Ovary (tissue), 9 donors: ENCODE measurements around the gene PPM1H. TPM values are rescaled to one million over a fixed set of nuclear protein-coding genes. Genes with fewer than 3 reads are reported as not detected.
"Not testable (repeated sequence)": the region's sequence is repeated elsewhere in the genome, so short reads cannot be mapped to it uniquely, and the experiment has no call there.

Experiments
- DNase-seq, 5 donors: peaks; one replicate each; pipeline ENCODE4 v3.0.0-alpha.2; 2019 to 2020
- H3K27ac ChIP-seq, 2 donors: fragments of 200-600 bp; one replicate each; pipeline versions ENCODE4 v1.5.1 to v1.8.0; 2019 to 2022
- H3K27me3 ChIP-seq: fragments of 200-600 bp; one replicate; pipeline ENCODE4 v1.8.0; 2022
- H3K36me3 ChIP-seq: fragments of 200-600 bp; sonication (generic); one replicate; pipeline ENCODE4 v1.5.1; 2019
- H3K4me1 ChIP-seq: one replicate; pipeline ENCODE4 v1.8.1; 2013; ENCODE audit warnings: mild to moderate bottlenecking, moderate library complexity; ENCODE audit not compliant: insufficient read depth
- H3K4me3 ChIP-seq: fragments of 200-600 bp; sonication (generic); one replicate; pipeline ENCODE4 v1.5.1; 2017
- H3K9me3 ChIP-seq, 2 donors: fragments of 200-600 bp in 1 of 2; sonication (generic) in 1 of 2; one replicate each; pipeline versions ENCODE4 v1.5.1 to v1.8.1; 2013 to 2019; ENCODE audit warnings: mild to moderate bottlenecking in 1 of 2, moderate library complexity in 1 of 2
- EP300 ChIP-seq: sonication (generic); formaldehyde crosslinking; IDR thresholded peaks from one replicate; pipeline ENCODE4 v1.6.1; 2017; ENCODE audit warnings: antibody characterized with exemption
- POLR2A ChIP-seq: fragments of 450-650 bp; IDR thresholded peaks from one replicate; pipeline ENCODE4 v1.6.1; 2017; ENCODE audit warnings: antibody characterized with exemption, mild to moderate bottlenecking, moderate library complexity
- WGBS, 3 donors: extraction: QIAGEN DNeasy Blood & Tissue Kit in 1 of 3; methylation state at CpG; one replicate each; pipeline versions ENCODE4 v1.1.5 to v1.1.7; 2013 to 2017; 5-methylcytosine and 5-hydroxymethylcytosine counted together
- intact Hi-C, 4 donors: fragments of 100-400 bp; cut with DNase I; formaldehyde crosslinking; loops; one replicate each; pipeline versions ENCODE4 v1.11.0 to v1.15.1; 2022 to 2023
- polyA plus RNA-seq, 2 donors: library from polyadenylated mRNA; stranded (reverse); fragments of 200-250 nt in 1 of 2; fragments of 350-450 nt in 1 of 2; fragmentation: Illumina TruSeq in 1 of 2; extraction: RNeasy Lipid Tissue Mini Kit (QIAGEN cat#74804) in 1 of 2; gene quantifications; one replicate each; pipeline ENCODE4 v1.2.3, GENCODE V29; 2013 to 2014
- total RNA-seq, 7 donors: library from RNA; depleted of rRNA in 2 of 7; stranded (reverse); fragments of >200 nt in 2 of 7; fragmentation: NEBNext Ultra II Directional in 3 of 7; extraction: Animal tissue kit (Norgen Biotek cat#: 25700) in 3 of 7; gene quantifications; one replicate each; pipeline versions ENCODE4 v1.1.0 to v1.2.4, GENCODE V29; 2016 to 2023
- TF ChIP-seq, protein P1 (sequence below), 3 donors: fragments of 450-650 bp in 2 of 3; fragments of 200-600 bp in 1 of 3; IDR thresholded peaks; one replicate each; pipeline versions ENCODE4 v1.5.1 to v1.8.0; 2016 to 2022; ENCODE audit warnings: antibody characterized with exemption in 3 of 3, mild to moderate bottlenecking in 1 of 3
- donor health status: DM: no; HTN: no; CAD: no; lungs with moderate emphysema.
- donor health status: DM: no; HTN: no; CAD: no.
- donor health status: Bipolar disorder and iron deficiency.
- donor health status: DM: yes; HTN: yes; CAD: no.
- donor health status: DM: no; HTN: no; CAD: no.
- donor health status: DM: yes; HTN: yes; CAD: no.

The PPM1H gene
- total and polyA plus RNA-seq, 9 donors, result 1.6 to 45.4 (median 12.0) TPM

DNA sequence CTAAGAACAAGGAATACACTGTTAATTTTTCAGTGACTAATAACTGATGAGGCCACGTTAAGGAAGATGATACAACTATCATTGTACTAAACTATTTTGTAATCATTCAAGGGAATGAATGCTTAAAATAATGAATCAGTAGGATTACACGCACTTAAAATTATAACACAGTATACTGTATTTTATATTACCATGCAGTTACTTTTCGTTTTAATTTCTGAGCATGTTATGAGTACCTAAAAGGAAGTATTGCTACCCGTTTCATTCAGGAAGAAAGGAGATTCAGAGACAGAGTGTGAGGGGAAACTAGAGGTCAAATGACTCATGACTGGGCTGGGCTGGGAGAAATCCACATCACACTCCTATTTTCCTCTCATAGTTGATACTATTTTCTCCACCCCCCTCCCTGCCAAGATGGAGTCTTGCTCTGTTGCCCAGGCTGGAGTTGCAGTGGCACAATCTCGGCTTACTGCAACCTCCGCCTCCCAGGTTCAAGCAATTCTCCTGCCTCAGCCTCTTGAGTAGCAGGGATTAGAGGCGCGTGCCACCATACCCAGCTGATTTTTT is 202.0 kb downstream of the PPM1H start:
- intact Hi-C loops, result no loop called here
- no peak for DNase-seq

DNA sequence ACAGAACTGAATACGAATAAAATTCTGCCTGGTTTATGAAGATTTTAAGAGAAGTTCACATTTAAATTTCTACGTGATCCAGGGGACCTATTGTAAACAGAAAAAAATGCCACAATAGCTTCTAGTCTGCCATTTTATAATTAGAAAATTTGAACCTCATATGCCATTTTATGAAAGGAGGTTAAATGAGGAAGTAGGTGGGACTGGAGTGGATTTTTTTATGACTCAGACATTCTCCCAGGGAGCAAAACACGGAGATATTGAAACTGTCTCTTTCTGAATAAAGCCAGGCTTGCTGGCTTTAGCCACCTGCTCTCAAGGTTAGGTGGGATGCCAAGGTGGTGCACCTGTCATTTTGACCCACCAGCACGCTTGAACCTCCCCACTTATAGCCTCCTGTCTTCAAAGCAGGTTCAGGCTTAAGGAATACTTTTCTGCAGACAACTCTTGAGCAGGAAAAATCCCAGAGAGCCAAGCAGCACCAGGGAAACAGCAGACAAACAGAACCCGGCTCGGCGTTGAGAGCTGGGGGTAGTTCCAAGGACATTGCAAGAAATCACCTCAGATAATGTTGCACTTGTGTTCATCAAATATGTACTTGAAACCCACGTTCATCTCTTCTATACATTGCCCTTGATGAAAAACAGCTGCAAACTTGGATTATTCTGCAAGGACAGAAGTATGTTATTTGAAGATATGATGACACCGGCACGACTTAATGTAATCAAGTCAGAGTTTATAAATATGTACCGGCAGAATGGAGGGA is 203.7 kb downstream of the PPM1H start:
- intact Hi-C loops, result no loop called here
- peaks cover 7% of the 10 kb centered on the region for H3K4me1 ChIP-seq
- 15 to 18% (median 17%) methylated on average over 11 of the region's 11 CpGs for WGBS, 3 donors
- H3K36me3 ChIP-seq, result no peaks in the 10 kb centered on the region
- no peaks in the 10 kb centered on the region for H3K27me3 ChIP-seq
- no peak for DNase-seq
- TF ChIP-seq, protein P1, sequence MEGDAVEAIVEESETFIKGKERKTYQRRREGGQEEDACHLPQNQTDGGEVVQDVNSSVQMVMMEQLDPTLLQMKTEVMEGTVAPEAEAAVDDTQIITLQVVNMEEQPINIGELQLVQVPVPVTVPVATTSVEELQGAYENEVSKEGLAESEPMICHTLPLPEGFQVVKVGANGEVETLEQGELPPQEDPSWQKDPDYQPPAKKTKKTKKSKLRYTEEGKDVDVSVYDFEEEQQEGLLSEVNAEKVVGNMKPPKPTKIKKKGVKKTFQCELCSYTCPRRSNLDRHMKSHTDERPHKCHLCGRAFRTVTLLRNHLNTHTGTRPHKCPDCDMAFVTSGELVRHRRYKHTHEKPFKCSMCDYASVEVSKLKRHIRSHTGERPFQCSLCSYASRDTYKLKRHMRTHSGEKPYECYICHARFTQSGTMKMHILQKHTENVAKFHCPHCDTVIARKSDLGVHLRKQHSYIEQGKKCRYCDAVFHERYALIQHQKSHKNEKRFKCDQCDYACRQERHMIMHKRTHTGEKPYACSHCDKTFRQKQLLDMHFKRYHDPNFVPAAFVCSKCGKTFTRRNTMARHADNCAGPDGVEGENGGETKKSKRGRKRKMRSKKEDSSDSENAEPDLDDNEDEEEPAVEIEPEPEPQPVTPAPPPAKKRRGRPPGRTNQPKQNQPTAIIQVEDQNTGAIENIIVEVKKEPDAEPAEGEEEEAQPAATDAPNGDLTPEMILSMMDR (IDR thresholded peaks at IDR 0.05), result no peak
- TF ChIP-seq POLR2A (no peak), EP300 (no peak)
- H3K4me3 ChIP-seq, result no peak overlapping the region
- no peaks in the 10 kb centered on the region for H3K9me3 ChIP-seq
- no peak overlapping the region for H3K27ac ChIP-seq

More for the DNA sequence above, 202.0 kb downstream of the PPM1H start:
- Histone ChIP-seq H3K27me3 (no peaks in the 10 kb centered on the region), H3K36me3 (no peaks in the 10 kb centered on the region), H3K9me3 (no peaks in the 10 kb centered on the region), H3K4me1 (peaks cover 7% of the 10 kb centered on the region), H3K4me3 (no peak overlapping the region), H3K27ac (no peak overlapping the region)
- 77 to 81% (median 81%) methylated on average over 8 of the region's 8 CpGs for WGBS, 3 donors
- TF ChIP-seq, protein P1 (IDR thresholded peaks at IDR 0.05), result no peak
- TF ChIP-seq POLR2A (no peak), EP300 (no peak)

DNA sequence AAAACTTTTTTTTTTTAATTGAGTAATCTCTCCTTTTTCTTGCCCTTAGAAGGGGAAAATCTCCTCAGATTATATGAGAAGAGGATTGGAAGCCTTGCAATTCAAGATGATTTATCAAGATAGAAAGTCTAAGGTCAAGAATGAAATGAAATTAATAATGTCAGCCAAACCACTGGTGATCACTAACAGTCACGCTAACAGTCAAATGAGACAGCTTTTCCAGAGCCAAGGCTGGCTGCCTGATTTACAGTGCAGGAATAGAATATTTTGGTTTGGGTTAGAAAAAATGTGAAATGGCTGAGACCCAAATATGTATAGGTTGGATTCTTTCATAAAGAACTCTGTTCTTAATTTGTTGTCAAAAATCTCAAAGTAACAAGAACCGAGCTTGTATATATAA is 204.3 kb downstream of the PPM1H start:
- H3K9me3 ChIP-seq, result no peaks in the 10 kb centered on the region
- no peak overlapping the region for H3K4me3 ChIP-seq
- intact Hi-C loops, result no loop called here
- no peak overlapping the region for H3K27ac ChIP-seq
- WGBS, 3 donors, result 50 to 76% (median 65%) methylated on average over 2 of the region's 2 CpGs
- no peaks in the 10 kb centered on the region for H3K27me3 ChIP-seq
- TF ChIP-seq EP300 (no peak), POLR2A (no peak)
- TF ChIP-seq, protein P1 (IDR thresholded peaks at IDR 0.05), result no peak
- peaks cover 7% of the 10 kb centered on the region for H3K4me1 ChIP-seq
- no peak for DNase-seq
- H3K36me3 ChIP-seq, result no peaks in the 10 kb centered on the region

DNA sequence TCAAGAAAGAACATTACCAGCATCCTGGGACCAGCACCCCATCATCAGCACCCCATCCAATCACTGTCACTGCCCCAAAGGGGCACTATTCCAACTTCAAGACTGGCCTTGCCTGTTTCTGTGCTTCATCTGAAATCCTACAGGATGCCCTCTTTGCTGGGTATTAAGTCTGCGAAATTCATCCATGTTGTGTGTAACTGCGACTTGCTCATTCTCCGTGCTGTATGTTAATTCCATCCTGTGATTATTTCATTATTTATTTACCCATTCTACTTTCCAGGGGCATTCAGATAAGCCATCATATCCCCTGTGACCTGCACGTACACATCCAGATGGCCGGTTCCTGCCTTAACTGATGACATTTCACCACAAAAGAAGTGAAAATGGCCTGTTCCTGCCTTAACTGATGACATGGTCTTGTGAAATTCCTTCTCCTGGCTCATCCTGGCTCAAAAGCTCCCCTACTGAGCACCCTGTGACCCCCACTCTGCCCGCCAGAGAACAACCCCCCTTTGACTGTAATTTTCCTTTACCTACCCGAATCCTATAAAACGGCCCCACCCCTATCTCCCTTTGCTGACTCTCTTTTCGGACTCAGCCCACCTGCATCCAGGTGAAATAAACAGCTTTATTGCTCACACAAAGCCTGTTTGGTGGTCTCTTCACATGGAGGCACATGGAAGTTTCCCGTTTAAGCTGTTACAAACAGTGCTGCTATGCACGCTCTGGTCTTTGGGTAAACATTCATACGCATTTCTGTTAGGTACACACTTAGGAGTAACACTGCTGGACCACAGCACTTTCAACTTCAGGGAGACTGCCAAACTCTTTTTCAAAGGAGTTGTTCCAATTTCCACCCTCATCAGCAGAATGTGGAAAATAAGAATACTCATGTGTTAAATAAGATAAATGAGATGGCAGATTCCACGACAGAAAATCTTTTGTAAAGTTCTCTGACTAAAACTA is 205.1 kb downstream of the PPM1H start:
- H3K36me3 ChIP-seq, H3K27me3 ChIP-seq, DNase-seq, H3K4me1 ChIP-seq, H3K4me3 ChIP-seq, H3K27ac ChIP-seq, H3K9me3 ChIP-seq, intact Hi-C loops: not testable (repeated sequence)
- 83 to 87% (median 86%) methylated on average over 13 of the region's 13 CpGs for WGBS, 3 donors
